ENCODE results near the gene ANOS1. TPM values are rescaled to one million over a fixed set of nuclear protein-coding genes. Genes with fewer than 3 reads are reported as not detected.
"Not testable (repeated sequence)": the region's sequence is repeated elsewhere in the genome, so short reads cannot be mapped to it uniquely, and the experiment has no call there.

ANOS1 gene
- total RNA-seq, 1 experiment from 2014 or later: not detected

DNA sequence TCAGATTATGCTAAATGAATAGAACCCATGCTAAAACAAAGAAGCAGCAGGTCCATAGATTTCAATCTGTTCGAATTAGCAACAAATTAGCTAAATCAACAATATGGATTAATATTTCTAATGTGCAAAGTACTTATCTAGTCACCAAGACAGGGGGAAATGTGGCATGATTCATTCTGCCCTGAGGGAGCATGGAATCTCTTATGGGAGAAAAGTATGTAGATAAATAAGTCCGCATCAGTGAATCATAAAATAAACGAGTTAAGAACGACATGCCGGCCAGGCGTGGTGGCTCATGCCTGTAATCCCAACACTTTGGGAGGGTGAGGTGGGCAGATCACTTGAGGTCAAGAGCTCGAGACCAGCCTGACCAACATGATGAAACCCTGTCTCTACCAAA is 102.1 kb downstream of the ANOS1 start:
- no peak for DNase-seq (ENCODE audit: low spot score)

DNA sequence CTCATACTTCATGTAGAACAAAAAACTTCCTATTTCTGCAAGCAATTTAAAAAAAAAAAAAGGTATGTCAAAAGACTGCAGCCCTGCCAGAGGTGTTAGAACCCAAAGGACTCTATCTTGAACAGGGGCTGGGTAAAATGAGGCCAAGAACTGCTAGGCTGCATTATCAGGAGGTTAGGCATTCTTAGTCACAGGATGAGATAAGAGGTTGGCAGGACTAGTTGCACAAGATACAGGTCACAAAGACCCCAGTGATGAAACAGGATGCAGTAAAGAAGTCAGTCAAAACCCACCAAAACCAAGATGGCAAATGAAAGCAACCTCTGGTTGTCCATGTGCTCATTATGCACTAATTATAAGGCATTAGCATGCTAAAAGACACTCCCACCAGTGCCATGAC is 104.1 kb downstream of the ANOS1 start:
- DNase-seq (ENCODE audit: low spot score): no peak

DNA sequence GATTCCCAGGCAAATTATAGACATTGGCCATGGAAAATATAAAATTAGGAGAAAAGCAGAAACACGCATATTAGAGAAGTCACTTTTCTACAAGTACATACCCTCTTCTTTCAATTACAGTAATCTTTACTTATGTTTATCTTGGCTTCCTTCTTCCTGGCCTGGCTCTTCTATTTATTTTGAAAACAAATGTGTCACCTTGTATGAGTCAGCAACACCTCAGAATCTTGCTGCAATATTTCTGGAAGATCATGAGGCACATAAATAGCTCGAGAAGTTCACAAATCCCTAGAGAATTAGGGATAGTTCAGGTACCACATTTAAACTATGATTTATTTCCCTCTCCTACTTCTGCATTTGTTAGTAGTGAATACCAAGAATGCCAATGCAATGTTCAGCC is 124.6 kb downstream of the ANOS1 start:
- no peak for DNase-seq (ENCODE audit: low spot score)

DNA sequence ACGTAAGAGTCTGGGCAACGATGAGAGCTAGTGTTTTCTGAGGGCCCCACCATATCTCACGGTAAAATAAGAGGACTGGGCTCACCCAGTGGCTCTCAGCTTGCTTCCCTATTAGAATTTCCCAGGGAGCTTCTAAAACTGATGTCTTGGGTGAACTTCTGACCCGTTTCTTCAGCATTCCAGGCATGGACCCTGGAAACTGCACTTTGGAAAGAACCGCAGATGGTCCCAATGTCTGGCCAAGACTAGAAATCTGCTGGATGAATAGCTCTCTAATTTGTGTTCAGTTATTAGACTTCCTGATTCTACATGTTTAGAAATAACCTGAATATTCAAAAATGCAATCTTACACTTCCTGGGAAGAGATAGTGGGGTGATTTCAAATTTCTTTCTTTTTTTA is 127.8 kb downstream of the ANOS1 start:
- DNase-seq (ENCODE audit: low spot score): no peak

DNA sequence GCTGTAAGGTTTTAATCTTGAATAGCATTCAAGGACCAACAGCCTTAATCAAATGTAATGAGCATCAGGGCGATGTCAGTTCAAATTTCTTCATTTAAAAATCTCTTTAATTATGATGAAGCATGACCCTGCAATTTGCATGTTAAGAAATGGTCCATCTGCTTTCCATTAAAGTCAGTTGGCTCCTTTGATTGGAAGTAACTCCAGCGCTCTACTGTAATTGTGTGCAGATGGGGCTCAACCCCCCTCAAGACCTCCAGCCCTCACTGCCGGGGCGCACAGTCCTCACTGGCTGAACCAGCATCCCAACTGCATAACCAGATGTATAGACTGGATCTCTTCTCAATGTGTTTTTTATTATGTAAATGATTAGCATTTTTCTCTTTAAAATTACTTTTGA is 140.4 kb downstream of the ANOS1 start:
- no peak for DNase-seq (ENCODE audit: low spot score)

DNA sequence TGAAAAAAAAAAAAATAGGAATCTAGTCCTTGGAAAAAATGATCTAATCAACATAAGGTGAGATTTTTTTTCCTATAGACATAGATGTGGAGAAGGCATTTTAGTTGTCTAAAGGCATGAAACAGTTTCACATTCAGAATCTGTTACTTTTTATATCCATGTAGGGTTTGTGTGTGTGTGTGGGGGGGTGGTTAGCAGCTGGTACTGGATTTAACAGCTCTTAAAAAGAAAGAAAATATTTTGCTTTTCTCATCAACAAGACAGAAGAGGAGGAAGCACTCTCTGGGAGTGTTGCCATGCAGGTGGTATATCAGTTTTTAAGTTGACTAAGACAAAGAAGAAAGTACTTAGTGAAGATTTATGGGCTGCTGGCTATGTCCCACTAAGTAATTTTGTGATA is 145.0 kb downstream of the ANOS1 start:
- no peak for DNase-seq (ENCODE audit: low spot score)

DNA sequence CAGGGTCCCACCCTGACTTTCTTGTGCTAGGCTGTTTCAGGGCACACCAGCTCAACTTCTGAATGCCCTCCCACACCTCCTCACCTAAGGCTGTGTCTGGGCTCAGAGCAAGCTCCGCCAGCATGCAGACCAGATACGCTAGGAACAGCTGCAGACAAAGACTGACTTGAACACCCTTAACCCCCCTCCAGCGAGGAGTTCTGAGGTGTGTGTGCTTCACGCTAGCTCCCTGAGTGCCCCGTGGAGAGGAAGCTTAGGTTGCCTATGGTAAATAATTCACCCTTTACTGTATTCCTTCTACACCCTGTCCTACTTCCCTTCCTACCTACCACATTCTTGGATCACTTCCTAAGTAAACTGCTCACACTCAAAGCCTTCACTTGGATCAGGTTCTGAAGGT is 152.3 kb downstream of the ANOS1 start:
- no peak for DNase-seq (ENCODE audit: low spot score)

DNA sequence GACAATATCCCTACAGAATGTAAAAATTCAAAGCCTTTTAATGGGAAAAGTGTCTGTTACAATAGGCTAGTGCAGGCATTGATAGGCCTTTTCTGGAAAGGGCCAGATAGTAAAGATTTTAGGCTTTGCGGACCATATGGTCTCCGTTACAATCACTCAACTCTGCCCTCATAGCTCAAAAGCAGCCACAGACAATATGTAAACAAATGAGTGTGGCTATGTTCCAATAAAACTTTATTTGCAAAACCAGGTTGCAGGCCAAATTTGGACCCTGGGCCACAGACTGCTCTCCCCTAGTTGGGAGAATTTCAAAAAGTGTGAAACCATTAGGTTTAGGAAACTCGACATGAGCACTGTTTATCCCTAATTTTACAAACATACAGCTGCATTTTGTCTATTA is 155.1 kb downstream of the ANOS1 start:
- no peak for DNase-seq (ENCODE audit: low spot score)

DNA sequence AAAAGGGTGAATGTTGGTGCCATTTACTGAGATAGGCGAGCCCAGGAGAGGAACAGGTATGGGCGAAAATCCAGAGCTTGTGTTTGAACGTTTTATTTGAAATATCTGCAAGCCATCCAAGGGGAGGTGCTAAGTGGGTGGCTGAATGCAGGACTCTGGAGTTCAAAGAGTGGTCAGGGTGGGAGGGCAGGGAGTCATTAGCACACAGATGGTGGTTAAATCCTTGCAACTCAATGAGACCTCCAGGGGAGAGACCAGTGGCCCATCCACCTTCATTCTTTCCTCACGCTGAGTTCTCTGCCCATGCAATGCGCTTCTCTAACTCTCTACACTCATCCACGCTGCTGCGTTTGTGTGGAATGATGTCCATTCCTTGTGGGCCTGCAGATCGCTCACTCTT is 166.2 kb downstream of the ANOS1 start:
- no peak for DNase-seq (ENCODE audit: low spot score)

DNA sequence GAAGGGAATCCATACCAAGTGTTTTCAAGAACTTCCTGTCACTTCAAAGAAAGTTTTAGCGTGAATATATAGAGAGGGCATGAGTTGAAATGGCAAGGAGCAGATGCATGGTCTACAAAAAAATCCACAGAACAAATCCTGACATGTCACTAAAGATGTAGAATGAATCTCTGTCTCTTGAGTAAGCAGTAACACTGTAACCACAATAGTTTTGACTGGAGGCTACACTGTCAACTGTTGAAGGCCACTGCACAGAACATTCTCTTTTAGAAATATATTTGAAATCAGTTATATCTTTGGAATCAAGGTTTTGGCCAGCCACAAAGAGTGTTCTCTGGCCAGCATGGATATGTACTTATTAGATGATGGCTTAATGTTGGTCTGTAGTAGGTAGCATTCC is 183.5 kb downstream of the ANOS1 start:
- no peak for DNase-seq (ENCODE audit: low spot score)

DNA sequence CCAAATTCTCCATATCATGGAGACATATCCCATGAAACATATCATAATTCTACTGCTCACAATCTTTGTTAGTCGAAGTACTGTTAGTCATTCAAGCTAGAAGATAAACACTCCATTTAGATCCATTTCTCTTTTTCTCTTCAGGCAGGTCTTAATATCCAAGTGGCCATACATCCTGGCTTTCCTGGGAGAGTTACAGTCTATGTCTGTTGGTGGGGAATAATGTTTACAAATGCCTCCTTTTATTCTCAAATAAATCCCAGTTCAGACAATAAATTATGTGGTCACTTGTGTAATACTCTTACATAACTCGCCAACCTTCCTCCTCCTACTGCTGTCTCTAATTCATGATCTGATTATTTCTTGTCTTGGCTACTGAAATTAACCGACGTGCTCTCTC is 185.2 kb downstream of the ANOS1 start:
- no peak for DNase-seq (ENCODE audit: low spot score)

DNA sequence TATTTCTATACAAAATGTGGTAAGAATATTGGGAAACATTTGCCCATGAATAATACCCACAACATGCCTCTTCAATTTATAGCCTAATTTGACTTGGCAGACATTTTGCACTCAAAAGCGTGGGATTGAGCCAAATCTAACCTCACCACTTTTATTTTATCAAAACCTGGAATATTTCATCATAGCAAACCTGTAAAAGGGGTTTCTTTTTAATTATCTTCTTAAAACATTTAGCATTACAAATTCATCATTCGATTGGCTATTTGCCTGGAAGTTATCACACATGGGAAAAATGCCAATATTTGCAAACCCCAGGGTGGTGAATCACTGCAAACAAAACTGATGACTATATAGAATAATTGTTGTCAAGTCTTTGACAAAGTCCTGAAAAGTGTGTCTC is 211.1 kb downstream of the ANOS1 start:
- DNase-seq (ENCODE audit: low spot score): no peak

DNA sequence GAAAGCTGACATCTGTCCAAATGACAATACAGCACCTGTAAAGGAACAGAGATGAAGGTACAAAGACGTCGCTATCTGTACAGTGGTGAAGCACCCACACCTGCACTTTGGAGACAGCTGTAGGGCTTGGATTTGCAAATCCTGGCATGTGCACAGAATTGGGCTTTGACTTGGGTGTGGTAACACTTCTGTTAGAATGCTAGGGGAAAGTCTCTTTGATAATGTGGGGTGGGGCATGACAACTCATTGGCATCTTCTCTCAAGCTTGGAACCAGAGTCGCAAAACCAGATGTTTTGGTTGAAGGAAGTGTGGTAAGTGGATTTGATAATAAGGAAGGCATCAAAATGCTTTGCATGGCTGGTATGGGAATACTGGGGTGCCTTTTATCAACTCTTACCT is 211.8 kb downstream of the ANOS1 start:
- DNase-seq (ENCODE audit: low spot score): no peak

DNA sequence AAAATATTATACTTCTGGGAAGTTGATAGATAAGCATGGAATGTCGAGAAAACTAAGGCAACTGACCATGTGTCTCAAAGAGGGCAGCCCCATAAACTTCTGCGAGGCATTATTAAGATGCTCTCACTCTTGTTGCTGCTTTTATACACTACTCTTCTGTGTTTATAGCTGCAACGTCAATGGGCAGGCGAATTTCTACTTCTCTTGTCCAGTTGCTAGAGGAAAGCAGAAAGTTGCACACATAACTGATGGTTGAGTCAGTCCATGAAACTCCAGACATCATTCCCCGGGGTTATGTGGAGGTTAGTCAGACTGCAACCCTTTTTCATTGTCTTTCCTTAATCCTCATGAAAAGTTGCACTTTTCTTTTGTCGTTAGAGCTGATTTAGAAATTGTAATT is 227.5 kb downstream of the ANOS1 start:
- DNase-seq (ENCODE audit: low spot score): no peak

DNA sequence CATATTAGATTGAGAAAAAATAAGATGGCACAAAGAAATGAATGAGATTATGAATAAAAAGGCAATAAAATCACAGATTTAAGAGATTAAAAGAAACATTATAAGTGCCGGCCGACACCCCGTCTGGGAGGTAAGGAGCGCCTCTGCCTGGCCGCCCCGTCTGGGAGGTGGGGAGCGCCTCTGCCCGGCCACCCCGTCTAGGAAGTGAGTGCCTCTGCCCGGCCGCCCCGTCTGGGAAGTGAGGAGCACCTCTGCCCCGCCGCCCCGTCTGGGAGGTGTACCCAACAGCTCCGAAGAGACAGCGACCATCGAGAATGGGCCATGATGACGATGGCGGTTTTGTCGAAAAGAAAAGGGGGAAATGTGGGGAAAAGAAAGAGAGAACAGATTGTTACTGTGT is 229.8 kb downstream of the ANOS1 start:
- not testable (repeated sequence) for DNase-seq (ENCODE audit: low spot score)

DNA sequence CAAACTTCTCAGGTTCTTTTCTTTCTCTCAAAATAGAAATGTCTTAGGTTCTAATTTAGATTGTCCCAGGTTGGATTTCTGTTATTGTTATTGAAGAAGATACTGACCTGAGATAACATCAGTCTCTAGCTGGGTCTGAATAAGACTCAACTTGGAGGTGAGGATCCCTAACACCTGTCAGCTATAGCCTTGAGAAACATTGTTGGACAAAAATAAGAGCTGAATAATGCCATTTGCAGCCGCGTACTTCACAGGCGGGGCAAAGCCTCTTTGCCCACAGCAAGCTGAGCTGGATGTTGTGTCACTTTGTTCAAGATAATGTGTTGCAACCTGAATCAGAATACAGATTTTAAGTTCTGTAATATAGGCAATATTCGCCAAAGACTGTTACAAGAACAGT is 231.7 kb downstream of the ANOS1 start:
- DNase-seq (ENCODE audit: low spot score): no peak

DNA sequence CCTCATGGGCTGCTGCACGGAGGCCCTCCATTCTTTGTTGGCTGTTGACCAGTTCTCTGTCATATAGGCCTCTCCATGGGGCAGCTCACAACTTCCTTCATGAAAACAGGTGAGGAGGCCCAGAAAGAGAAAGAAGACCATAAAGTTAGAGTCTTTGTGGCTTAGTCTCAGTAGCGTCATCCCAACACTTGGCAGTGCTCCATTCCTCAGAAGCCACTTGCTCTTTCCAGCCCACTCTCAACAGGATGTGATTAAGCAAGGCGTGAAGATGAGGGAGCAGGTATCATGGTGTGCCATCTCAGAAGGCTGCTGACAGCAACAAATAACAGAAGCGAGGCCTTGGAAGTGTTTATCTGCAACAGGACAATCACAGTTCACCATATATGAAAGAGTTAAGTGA is 236.9 kb downstream of the ANOS1 start:
- DNase-seq (ENCODE audit: low spot score): not testable (repeated sequence)

DNA sequence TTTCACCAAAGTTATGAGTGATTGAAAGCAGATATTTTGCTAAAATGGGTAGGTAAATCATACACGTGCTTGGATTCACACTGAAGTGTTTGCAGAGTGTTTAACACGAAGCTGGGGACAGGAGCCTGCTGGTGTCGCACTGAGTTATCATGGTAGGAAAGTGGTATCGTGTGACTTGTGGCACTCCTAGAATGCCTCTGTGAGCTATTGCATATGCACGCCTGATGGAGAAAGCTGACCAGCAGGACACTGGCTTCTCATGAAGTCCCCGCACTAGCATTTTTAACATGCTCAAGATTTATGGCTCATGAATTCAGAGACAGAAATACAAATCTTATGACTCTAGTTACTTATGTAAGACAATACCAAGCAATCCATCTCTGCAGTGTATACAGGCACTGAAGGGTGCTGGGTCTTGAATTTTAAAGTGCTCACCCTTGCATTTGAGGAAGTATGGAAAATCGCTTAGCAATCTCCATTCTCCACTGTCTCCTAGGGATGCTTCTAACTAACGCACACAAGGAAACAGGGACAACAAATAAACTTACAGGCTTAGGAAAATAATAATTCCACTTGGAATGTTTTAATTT is 247.5 kb downstream of the ANOS1 start:
- DNase-seq (ENCODE audit: low spot score): no peak

Other genes with a start within 250 kb of the ANOS1 start
- not detected in 2 replicates for gene FAM9A, start 69.2 kb upstream of the ANOS1 start, total RNA-seq (2014; rRNA removed; shearing (Covaris generic))

Measured in HT-29 (cell line).